Measurements from ENCODE around the gene FTO. TPM values are rescaled to one million over a fixed set of nuclear protein-coding genes. Genes with fewer than 3 reads are reported as not detected.

The FTO gene
- total RNA-seq, 2 donors from 2014 or later, result 44.0 to 51.5 TPM

- Mint-ChIP-seq H3K27ac (peak overlapping the region; percentile 88), H3K36me3 (ENCODE audit: insufficient read depth in 2 of 2) (no peaks in the 10 kb centered on the region), H3K27me3 (ENCODE audit: low read depth) (no peaks in the 10 kb centered on the region), H3K4me1 (ENCODE audit: low read depth) (peaks cover 7% of the 10 kb centered on the region), H3K4me3 (no peak overlapping the region), H3K9me3 (no peaks in the 10 kb centered on the region)
- ATAC-seq (replicated peaks in 1 of 2) (peak; percentile 50 to 72), DNase-seq (no peak)
These were observed 256.3 kb downstream of the FTO start for GRCh38 chr16:53960050-53960812.

DNA sequence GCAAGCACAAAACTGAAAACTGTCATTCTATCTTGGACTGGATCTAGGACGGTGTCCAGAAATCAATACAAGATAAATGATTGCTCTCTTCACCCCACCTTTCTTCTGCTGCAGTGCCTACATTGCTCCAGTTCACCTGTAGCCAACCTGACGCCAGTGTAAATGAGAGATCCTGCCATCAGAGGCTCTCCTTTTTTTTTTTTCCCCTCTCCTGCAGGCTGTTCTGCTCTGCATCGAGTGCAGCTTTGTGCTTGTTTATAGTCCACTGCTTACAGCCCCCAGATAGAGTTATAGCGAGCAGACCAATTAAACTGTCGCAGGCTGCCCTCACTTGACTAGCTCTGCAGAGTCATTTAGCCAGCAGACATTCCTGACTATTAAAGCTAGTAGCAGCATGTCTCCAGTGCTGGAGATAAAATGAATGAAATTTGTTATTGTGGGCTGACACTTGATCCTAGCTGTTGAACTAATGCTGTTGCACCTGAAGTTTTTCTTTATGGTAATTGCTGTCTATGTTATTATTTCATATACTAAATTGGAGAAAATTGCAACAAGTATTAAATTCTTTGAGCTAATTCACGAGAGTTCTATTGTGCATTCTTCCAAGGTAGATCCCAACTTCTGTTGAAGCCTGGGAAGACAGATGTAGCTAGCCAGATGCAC is 257.1 kb downstream of the FTO start:
- no peaks in the 10 kb centered on the region for H3K36me3 Mint-ChIP-seq (ENCODE audit: insufficient read depth in 2 of 2)
- no peaks in the 10 kb centered on the region for H3K9me3 Mint-ChIP-seq
- H3K27me3 Mint-ChIP-seq (ENCODE audit: low read depth), result no peaks in the 10 kb centered on the region
- H3K27ac Mint-ChIP-seq, result peak overlapping the region; percentile 88
- peaks cover 12% of the 10 kb centered on the region for H3K4me1 Mint-ChIP-seq (ENCODE audit: low read depth)
- peak overlapping the region in 1 of 2 donors; percentile 25 for H3K4me3 Mint-ChIP-seq
- ATAC-seq (replicated peaks in 1 of 2) (no peak), DNase-seq (no peak)

DNA sequence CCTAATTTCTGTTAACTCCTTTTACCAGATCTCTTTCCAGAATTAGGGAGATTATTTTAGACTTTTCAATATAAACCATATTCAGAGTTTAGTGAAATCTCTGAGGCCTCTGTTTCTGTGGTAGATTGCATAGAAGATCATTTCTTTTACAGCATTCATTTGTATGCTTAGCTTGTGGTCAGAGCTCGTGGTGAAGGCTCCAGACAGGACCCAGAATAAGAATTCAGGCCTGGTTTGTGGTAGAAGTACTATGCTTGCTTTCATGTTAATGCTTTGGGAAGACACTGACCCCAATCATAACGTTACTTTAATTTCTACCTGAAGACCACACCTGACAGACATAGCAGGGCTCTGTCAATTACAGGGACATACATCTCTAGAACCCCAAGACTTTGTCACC is 258.1 kb downstream of the FTO start:
- Mint-ChIP-seq H3K4me3 (peak overlapping the region in 1 of 2 donors; percentile 34), H3K27me3 (ENCODE audit: low read depth) (no peaks in the 10 kb centered on the region), H3K9me3 (no peaks in the 10 kb centered on the region), H3K36me3 (ENCODE audit: insufficient read depth in 2 of 2) (no peaks in the 10 kb centered on the region), H3K4me1 (ENCODE audit: low read depth) (peaks cover 12% of the 10 kb centered on the region), H3K27ac (peak overlapping the region; percentile 86)
- ATAC-seq (replicated peaks in 1 of 2) (peak in 1 of 2 donors; percentile 29), DNase-seq (no peak)

DNA sequence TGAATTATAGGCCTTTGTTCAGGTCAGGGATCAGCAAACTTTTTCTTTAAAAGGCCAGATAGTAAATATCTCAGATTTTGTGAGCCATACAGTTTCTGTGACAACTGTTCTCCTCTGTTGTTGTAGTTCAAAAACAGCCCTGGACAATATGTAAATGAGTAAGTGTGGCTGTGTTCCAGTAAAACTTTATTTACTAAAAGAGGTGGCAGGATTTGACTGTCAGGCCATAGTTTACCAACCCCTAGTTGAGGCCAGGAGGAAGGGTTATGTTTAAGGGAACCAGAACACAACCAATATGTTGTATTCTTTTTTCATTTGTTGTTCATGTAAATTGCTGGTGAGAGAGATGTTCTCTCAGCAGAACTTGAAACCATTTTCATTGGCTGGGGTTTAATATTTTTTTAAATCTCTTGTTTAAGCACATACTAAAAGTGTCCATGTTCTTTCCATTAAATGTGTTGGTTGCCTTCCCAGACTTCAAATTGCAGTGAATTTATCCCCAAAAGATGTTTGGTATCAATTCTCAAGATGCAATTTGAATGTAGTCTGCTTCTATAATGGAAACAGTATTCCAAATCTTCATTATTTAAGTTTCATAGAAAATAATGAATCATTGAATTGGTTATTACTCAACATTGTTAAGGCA is 260.3 kb downstream of the FTO start:
- peaks cover 12% of the 10 kb centered on the region for H3K4me1 Mint-ChIP-seq (ENCODE audit: low read depth)
- H3K4me3 Mint-ChIP-seq, result no peak overlapping the region
- ATAC-seq (replicated peaks in 1 of 2) (no peak), DNase-seq (no peak)
- no peak overlapping the region for H3K27ac Mint-ChIP-seq
- H3K36me3 Mint-ChIP-seq (ENCODE audit: insufficient read depth in 2 of 2), result no peaks in the 10 kb centered on the region
- no peaks in the 10 kb centered on the region for H3K27me3 Mint-ChIP-seq (ENCODE audit: low read depth)
- H3K9me3 Mint-ChIP-seq, result no peaks in the 10 kb centered on the region

GRCh38 chr16:53966821-53967571 is 263.0 kb downstream of the FTO start:
- H3K9me3 Mint-ChIP-seq, result no peaks in the 10 kb centered on the region
- DNase-seq (no peak), ATAC-seq (replicated peaks in 1 of 2) (no peak)
- no peak overlapping the region for H3K4me3 Mint-ChIP-seq
- H3K36me3 Mint-ChIP-seq (ENCODE audit: insufficient read depth in 2 of 2), result no peaks in the 10 kb centered on the region
- H3K27me3 Mint-ChIP-seq (ENCODE audit: low read depth), result no peaks in the 10 kb centered on the region
- no peak overlapping the region for H3K27ac Mint-ChIP-seq
- H3K4me1 Mint-ChIP-seq (ENCODE audit: low read depth), result peaks cover 7% of the 10 kb centered on the region

DNA sequence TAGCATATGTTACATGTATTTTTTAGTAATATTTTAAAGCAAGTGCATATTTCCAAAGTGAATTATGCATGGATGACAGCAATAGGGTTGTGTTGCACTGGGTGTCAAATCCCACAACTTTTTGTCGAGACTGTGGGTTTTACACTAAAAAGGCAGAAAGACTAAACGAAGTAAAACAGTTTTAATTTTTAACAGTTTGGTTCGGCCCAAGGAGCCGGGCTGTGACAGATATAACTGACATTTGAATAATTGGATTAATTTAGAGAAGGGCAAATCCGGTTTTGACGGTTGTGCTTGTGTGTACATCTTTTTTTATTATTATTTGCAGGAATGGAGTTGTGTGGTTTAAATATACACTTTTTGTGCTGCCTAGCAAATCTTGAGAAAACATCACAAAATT is 263.6 kb downstream of the FTO start:
- Mint-ChIP-seq H3K4me1 (ENCODE audit: low read depth) (peaks cover 5% of the 10 kb centered on the region), H3K27me3 (ENCODE audit: low read depth) (no peaks in the 10 kb centered on the region), H3K4me3 (no peak overlapping the region), H3K27ac (no peak overlapping the region), H3K36me3 (ENCODE audit: insufficient read depth in 2 of 2) (no peaks in the 10 kb centered on the region), H3K9me3 (no peaks in the 10 kb centered on the region)
- DNase-seq (no peak), ATAC-seq (replicated peaks in 1 of 2) (no peak)

GRCh38 chr16:53968454-53968853 is 264.5 kb downstream of the FTO start:
- no peaks in the 10 kb centered on the region for H3K9me3 Mint-ChIP-seq
- DNase-seq (no peak), ATAC-seq (replicated peaks in 1 of 2) (no peak)
- H3K4me3 Mint-ChIP-seq, result no peak overlapping the region
- H3K36me3 Mint-ChIP-seq (ENCODE audit: insufficient read depth in 2 of 2), result no peaks in the 10 kb centered on the region
- peaks cover 5% of the 10 kb centered on the region for H3K4me1 Mint-ChIP-seq (ENCODE audit: low read depth)
- no peaks in the 10 kb centered on the region for H3K27me3 Mint-ChIP-seq (ENCODE audit: low read depth)
- H3K27ac Mint-ChIP-seq, result no peak overlapping the region

DNA sequence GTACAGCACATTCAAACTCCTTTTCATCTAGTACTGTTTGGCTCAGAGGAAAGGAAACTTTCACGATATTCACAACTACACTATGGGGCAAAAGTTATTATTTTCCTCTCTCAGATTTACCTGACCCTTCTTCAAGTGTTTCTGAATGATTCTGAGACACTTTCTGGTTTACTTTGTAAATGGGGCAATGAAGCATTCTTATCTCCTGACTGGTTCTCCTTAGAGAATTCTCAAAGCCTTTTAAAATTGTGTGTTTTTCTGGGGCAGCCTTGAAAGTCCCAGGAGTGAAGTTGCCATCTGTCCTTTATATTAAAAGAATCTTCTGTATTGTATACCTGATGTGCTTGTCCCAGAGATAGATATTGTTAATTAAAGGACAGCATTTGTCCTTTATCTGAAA is 264.9 kb downstream of the FTO start:
- no peak overlapping the region for H3K27ac Mint-ChIP-seq
- H3K9me3 Mint-ChIP-seq, result no peaks in the 10 kb centered on the region
- H3K27me3 Mint-ChIP-seq (ENCODE audit: low read depth), result no peaks in the 10 kb centered on the region
- no peak overlapping the region for H3K4me3 Mint-ChIP-seq
- ATAC-seq (replicated peaks in 1 of 2) (no peak), DNase-seq (no peak)
- peaks cover 5% of the 10 kb centered on the region for H3K4me1 Mint-ChIP-seq (ENCODE audit: low read depth)
- H3K36me3 Mint-ChIP-seq (ENCODE audit: insufficient read depth in 2 of 2), result no peaks in the 10 kb centered on the region

- Mint-ChIP-seq H3K36me3 (ENCODE audit: insufficient read depth in 2 of 2) (no peaks in the 10 kb centered on the region), H3K9me3 (no peaks in the 10 kb centered on the region), H3K4me1 (ENCODE audit: low read depth) (no peaks in the 10 kb centered on the region), H3K4me3 (no peak overlapping the region), H3K27me3 (ENCODE audit: low read depth) (no peaks in the 10 kb centered on the region), H3K27ac (no peak overlapping the region)
- DNase-seq (no peak), ATAC-seq (replicated peaks in 1 of 2) (no peak)
These were observed 267.7 kb downstream of the FTO start for GRCh38 chr16:53971616-53972015.

GRCh38 chr16:53973021-53973420 is 269.1 kb downstream of the FTO start:
- Mint-ChIP-seq H3K4me1 (ENCODE audit: low read depth) (no peaks in the 10 kb centered on the region), H3K9me3 (no peaks in the 10 kb centered on the region), H3K36me3 (ENCODE audit: insufficient read depth in 2 of 2) (no peaks in the 10 kb centered on the region), H3K27ac (no peak overlapping the region), H3K27me3 (ENCODE audit: low read depth) (no peaks in the 10 kb centered on the region), H3K4me3 (no peak overlapping the region)
- DNase-seq, result no peak
- ATAC-seq (replicated peaks in 1 of 2), result no peak

DNA sequence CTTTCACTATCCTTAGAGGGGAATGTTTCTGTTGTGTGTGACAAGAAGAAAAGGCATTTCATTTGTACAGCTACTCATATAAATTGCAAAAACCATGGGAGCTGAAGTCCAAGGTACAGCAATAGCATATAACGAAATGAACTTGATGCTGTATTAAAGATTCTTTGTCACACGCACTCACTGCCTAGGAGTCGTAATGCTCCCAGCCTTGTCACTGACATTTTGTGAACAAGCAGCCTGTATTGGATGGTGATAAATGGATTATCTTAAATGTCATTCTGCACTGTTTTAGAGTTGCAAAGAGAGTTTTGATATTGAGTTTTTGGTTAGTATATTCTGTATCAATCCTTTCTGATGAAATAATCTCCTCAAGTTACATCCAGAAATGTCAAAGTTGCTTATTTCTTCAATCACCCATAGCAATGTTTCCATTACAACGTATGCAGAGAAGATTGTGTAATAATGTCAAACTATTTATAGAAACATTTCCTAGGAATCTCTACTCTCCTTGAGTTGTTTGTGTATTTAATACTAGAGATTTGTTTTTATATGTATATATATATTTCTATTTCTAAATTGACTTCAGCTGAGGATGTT is 270.6 kb downstream of the FTO start:
- ATAC-seq (replicated peaks in 1 of 2) (no peak), DNase-seq (no peak)
- Mint-ChIP-seq H3K4me3 (no peak overlapping the region), H3K27ac (no peak overlapping the region), H3K9me3 (no peaks in the 10 kb centered on the region), H3K4me1 (ENCODE audit: low read depth) (no peaks in the 10 kb centered on the region), H3K27me3 (ENCODE audit: low read depth) (no peaks in the 10 kb centered on the region), H3K36me3 (ENCODE audit: insufficient read depth in 2 of 2) (no peaks in the 10 kb centered on the region)

GRCh38 chr16:53980675-53981074 is 276.7 kb downstream of the FTO start:
- H3K4me1 Mint-ChIP-seq (ENCODE audit: low read depth), result no peaks in the 10 kb centered on the region
- DNase-seq (no peak), ATAC-seq (replicated peaks in 1 of 2) (no peak)
- no peaks in the 10 kb centered on the region for H3K27me3 Mint-ChIP-seq (ENCODE audit: low read depth)
- no peak overlapping the region for H3K4me3 Mint-ChIP-seq
- peaks cover 0 to 1% of the 10 kb centered on the region in 2 donors for H3K36me3 Mint-ChIP-seq (ENCODE audit: insufficient read depth in 2 of 2)
- H3K27ac Mint-ChIP-seq, result no peak overlapping the region
- H3K9me3 Mint-ChIP-seq, result no peaks in the 10 kb centered on the region

- no peak for ATAC-seq (replicated peaks in 1 of 2)
- Mint-ChIP-seq H3K4me1 (ENCODE audit: low read depth) (no peaks in the 10 kb centered on the region), H3K36me3 (ENCODE audit: insufficient read depth in 2 of 2) (peaks cover 0 to 1% of the 10 kb centered on the region in 2 donors), H3K27ac (no peak overlapping the region), H3K4me3 (no peak overlapping the region), H3K9me3 (no peaks in the 10 kb centered on the region), H3K27me3 (ENCODE audit: low read depth) (no peaks in the 10 kb centered on the region)
- no peak for DNase-seq
These were observed 278.7 kb downstream of the FTO start for GRCh38 chr16:53982631-53983042.
